Muscle layer of colon (tissue), 2 donors: ENCODE data around the gene MIA3.
A peak's percentile ranks its signal among the peaks of the same experiment; 100 is the strongest.

Source experiments
- H3K27ac ChIP-seq: one replicate; pipeline ENCODE4 v1.7.0; 2013; ENCODE audit warnings: low read depth, mild to moderate bottlenecking, low read length, moderate library complexity
- H3K27me3 ChIP-seq, 2 donors: one replicate each; pipeline ENCODE4 v1.7.0; 2013; ENCODE audit warnings: low read length in 2 of 2, mild to moderate bottlenecking in 2 of 2; ENCODE audit not compliant: insufficient read depth in 2 of 2, control insufficient read depth in 1 of 2
- H3K36me3 ChIP-seq: one replicate; pipeline ENCODE4 v1.7.0; 2013; ENCODE audit warnings: mild to moderate bottlenecking, low read length; ENCODE audit not compliant: insufficient read depth
- H3K4me1 ChIP-seq: one replicate; pipeline ENCODE4 v1.7.0; 2013; ENCODE audit warnings: mild to moderate bottlenecking, low read length; ENCODE audit not compliant: insufficient read depth
- H3K4me3 ChIP-seq, 2 donors: one replicate each; pipeline ENCODE4 v1.7.0; 2013; ENCODE audit warnings: low read length in 2 of 2, low read depth in 1 of 2, mild to moderate bottlenecking in 1 of 2, moderate library complexity in 1 of 2
- H3K9ac ChIP-seq: one replicate; pipeline ENCODE4 v1.7.0; 2013; ENCODE audit warnings: low read length
- H3K9me3 ChIP-seq: one replicate; pipeline ENCODE4 v1.7.0; 2013; ENCODE audit warnings: mild to moderate bottlenecking, low read length
- donor health status: abdominal sarcoma.
- donor health status: Adenocarcinoma of cecum.

MIA3 gene

GRCh38 chr1:222712253-222713090, 94.6 kb downstream of the MIA3 start, which contains the start of the genes AIDA and BROX:
Gene AIDA (minus strand): TSS chr1:222712491. CDS start chr1:222712317, 174 bp downstream.
Gene BROX (plus strand): TSS chr1:222712564. CDS start chr1:222715700, 3,136 bp downstream.
- Histone ChIP-seq H3K27ac (peak within 1 kb of the TSS; percentile 100), H3K4me3 (peak within 1 kb of the TSS; percentile 99 to 100), H3K9me3 (no peaks in the 10 kb centered on the region), H3K9ac (peak within 1 kb of the TSS; percentile 98), H3K4me1 (peaks cover 19% of the 10 kb centered on the region), H3K36me3 (peaks cover 12% of the 10 kb centered on the region), H3K27me3 (no peaks in the 10 kb centered on the region)

GRCh38 chr1:222713091-222713961, 95.4 kb downstream of the MIA3 start:
- peak overlapping the region; percentile 99 to 100 for H3K4me3 ChIP-seq
- peaks cover 12% of the 10 kb centered on the region for H3K36me3 ChIP-seq
- H3K27me3 ChIP-seq: no peaks in the 10 kb centered on the region
- peaks cover 19% of the 10 kb centered on the region for H3K4me1 ChIP-seq
- H3K9me3 ChIP-seq: no peaks in the 10 kb centered on the region
- H3K9ac ChIP-seq: peak overlapping the region; percentile 98
- H3K27ac ChIP-seq: peak overlapping the region; percentile 100

- Histone ChIP-seq H3K27me3 (no peaks in the 10 kb centered on the region), H3K27ac (no peak overlapping the region), H3K36me3 (peaks cover 34% of the 10 kb centered on the region), H3K4me3 (no peak overlapping the region), H3K9me3 (no peaks in the 10 kb centered on the region), H3K4me1 (peaks cover 3% of the 10 kb centered on the region), H3K9ac (no peak overlapping the region)
These were observed 98.5 kb downstream of the MIA3 start for GRCh38 chr1:222716393-222716792.
